ENCODE measurements around the gene IGLON5. TPM values are rescaled to one million over a fixed set of nuclear protein-coding genes. Genes with fewer than 3 reads are reported as not detected.

The IGLON5 gene
- polyA plus RNA-seq, 3 donors = 0.05 TPM; not detected in 2

DNA sequence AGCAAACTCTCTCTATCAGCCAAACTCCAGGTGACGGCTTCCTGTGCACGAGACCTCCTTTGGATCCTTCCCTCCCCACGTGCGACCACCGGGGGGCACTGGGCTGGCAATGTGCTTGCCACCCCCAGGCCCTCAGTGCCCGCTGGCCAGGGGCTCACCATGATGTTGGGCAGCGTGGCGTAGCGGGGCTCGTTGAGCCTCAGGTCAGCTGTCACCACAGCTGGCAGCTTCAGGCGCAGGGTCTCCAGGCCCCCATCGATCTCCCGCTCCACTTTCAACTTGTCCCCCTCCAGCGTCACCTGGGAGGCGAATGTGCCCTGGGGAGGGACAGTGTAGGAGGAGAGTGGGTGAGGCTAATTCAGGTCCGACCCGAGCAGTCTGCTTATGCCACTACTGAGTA, 35.3 kb downstream of the IGLON5 start:
- Histone ChIP-seq H2AFZ (ENCODE audit: insufficient read depth, low read depth, low read length, poor library complexity, severe bottlenecking) (no peak overlapping the region), H3K9ac (ENCODE audit: insufficient read depth, low read length, poor library complexity, severe bottlenecking) (no peak overlapping the region), H3K79me2 (ENCODE audit: insufficient read depth, low read length) (no peaks in the 10 kb centered on the region), H3K4me3 (replicated peaks in 1 of 3; ENCODE audit: low read depth in 2 of 3, low read length in 3 of 3) (no peak overlapping the region), H3K27me3 (ENCODE audit: control insufficient read depth in 2 of 2, insufficient read depth in 2 of 2, low read length in 2 of 2) (peaks cover 0 to 2% of the 10 kb centered on the region in 2 donors), H3K9me3 (replicated peaks in 1 of 2; ENCODE audit: control insufficient read depth in 1 of 2, insufficient read depth in 1 of 2, low read length in 2 of 2) (no peaks in the 10 kb centered on the region), H4K20me1 (ENCODE audit: insufficient read depth, low read length) (no peaks in the 10 kb centered on the region), H3K36me3 (replicated peaks in 1 of 2; ENCODE audit: control insufficient read depth in 1 of 2, insufficient read depth in 2 of 2, low read length in 2 of 2) (peaks cover 57 to 68% of the 10 kb centered on the region in 2 donors), H3K4me2 (replicated peaks; ENCODE audit: extremely low read depth, low read length, poor library complexity, severe bottlenecking) (no peak overlapping the region), H3K27ac (ENCODE audit: low read depth in 1 of 2, low read length in 2 of 2) (no peak overlapping the region), H3K4me1 (ENCODE audit: control insufficient read depth in 1 of 2, insufficient read depth in 2 of 2, low read length in 2 of 2) (no peaks in the 10 kb centered on the region)
- H3K36me3 Mint-ChIP-seq = peaks cover 57 to 59% of the 10 kb centered on the region in 2 donors
- no peak overlapping the region for H3K4me3 Mint-ChIP-seq
- peaks cover 8 to 11% (median 9%) of the 10 kb centered on the region in 3 donors for H3K27me3 Mint-ChIP-seq (ENCODE audit: low read depth in 3 of 3)
- H3K9me3 Mint-ChIP-seq = no peaks in the 10 kb centered on the region
- H3K4me1 Mint-ChIP-seq = peaks cover 1% of the 10 kb centered on the region
- peak overlapping the region in 1 of 7 donors; percentile 1 for H3K27ac Mint-ChIP-seq
- TF ChIP-seq, protein P1, sequence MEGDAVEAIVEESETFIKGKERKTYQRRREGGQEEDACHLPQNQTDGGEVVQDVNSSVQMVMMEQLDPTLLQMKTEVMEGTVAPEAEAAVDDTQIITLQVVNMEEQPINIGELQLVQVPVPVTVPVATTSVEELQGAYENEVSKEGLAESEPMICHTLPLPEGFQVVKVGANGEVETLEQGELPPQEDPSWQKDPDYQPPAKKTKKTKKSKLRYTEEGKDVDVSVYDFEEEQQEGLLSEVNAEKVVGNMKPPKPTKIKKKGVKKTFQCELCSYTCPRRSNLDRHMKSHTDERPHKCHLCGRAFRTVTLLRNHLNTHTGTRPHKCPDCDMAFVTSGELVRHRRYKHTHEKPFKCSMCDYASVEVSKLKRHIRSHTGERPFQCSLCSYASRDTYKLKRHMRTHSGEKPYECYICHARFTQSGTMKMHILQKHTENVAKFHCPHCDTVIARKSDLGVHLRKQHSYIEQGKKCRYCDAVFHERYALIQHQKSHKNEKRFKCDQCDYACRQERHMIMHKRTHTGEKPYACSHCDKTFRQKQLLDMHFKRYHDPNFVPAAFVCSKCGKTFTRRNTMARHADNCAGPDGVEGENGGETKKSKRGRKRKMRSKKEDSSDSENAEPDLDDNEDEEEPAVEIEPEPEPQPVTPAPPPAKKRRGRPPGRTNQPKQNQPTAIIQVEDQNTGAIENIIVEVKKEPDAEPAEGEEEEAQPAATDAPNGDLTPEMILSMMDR (IDR thresholded peaks at IDR 0.05) = no peak
- DNase-seq = no peak
- WGBS (ENCODE audit: insufficient coverage) = 93% methylated on average over 12 of the region's 17 CpGs
- intact Hi-C loops (cut with micrococcal nuclease) = no loop called here

DNA sequence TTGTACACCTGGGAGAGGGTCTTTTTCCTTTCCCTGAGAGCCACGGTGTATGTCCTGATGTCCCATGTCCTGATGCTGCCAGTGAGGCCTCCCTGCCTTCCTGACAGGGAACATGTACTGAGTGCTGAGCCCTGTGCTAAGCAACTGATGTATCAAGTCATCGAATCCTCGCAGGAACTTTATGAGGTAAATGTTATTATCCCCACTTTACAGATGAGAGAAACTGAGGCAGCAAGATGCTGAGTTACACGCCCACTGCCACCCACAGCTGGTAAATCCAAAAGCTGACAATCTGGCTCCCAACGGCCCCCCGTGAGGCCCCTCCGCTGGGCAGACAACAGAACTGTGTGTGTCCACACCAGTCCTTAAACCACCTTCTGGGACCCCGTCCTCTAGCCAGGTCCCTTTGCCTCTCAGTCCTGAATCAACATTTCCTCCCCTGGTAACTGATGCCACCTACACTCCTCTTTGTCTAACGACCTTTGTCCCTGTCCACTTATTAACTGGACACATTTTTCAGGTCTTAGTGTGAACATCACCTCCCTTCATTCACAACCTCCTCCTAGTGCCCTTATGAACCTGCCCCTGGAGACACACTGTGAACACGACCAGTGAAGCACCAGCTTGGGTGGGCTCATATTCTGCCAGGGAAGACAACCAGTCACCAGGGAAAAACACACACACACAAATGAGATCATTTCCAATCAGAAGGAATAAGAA, 35.9 kb downstream of the IGLON5 start:
- no peak overlapping the region for H3K27ac Mint-ChIP-seq
- no peak for DNase-seq
- intact Hi-C loops (cut with micrococcal nuclease) = no loop called here
- Histone ChIP-seq H3K9me3 (replicated peaks in 1 of 2; ENCODE audit: control insufficient read depth in 1 of 2, insufficient read depth in 1 of 2, low read length in 2 of 2) (no peaks in the 10 kb centered on the region), H3K36me3 (replicated peaks in 1 of 2; ENCODE audit: control insufficient read depth in 1 of 2, insufficient read depth in 2 of 2, low read length in 2 of 2) (peaks cover 64 to 74% of the 10 kb centered on the region in 2 donors), H3K4me3 (replicated peaks in 1 of 3; ENCODE audit: low read depth in 2 of 3, low read length in 3 of 3) (no peak overlapping the region), H3K79me2 (ENCODE audit: insufficient read depth, low read length) (no peaks in the 10 kb centered on the region), H4K20me1 (ENCODE audit: insufficient read depth, low read length) (no peaks in the 10 kb centered on the region), H2AFZ (ENCODE audit: insufficient read depth, low read depth, low read length, poor library complexity, severe bottlenecking) (no peak overlapping the region), H3K9ac (ENCODE audit: insufficient read depth, low read length, poor library complexity, severe bottlenecking) (no peak overlapping the region), H3K4me2 (replicated peaks; ENCODE audit: extremely low read depth, low read length, poor library complexity, severe bottlenecking) (no peak overlapping the region), H3K27ac (ENCODE audit: low read depth in 1 of 2, low read length in 2 of 2) (no peak overlapping the region), H3K27me3 (ENCODE audit: control insufficient read depth in 2 of 2, insufficient read depth in 2 of 2, low read length in 2 of 2) (peaks cover 0 to 2% of the 10 kb centered on the region in 2 donors), H3K4me1 (ENCODE audit: control insufficient read depth in 1 of 2, insufficient read depth in 2 of 2, low read length in 2 of 2) (no peaks in the 10 kb centered on the region)
- no peaks in the 10 kb centered on the region for H3K4me1 Mint-ChIP-seq
- H3K4me3 Mint-ChIP-seq = no peak overlapping the region
- WGBS (ENCODE audit: insufficient coverage) = 87% methylated on average over 7 of the region's 10 CpGs
- no peaks in the 10 kb centered on the region for H3K9me3 Mint-ChIP-seq
- H3K36me3 Mint-ChIP-seq = peaks cover 63 to 65% of the 10 kb centered on the region in 2 donors
- H3K27me3 Mint-ChIP-seq (ENCODE audit: low read depth in 3 of 3) = peaks cover 4 to 6% (median 5%) of the 10 kb centered on the region in 3 donors
- TF ChIP-seq, protein P1 (IDR thresholded peaks at IDR 0.05) = no peak
